K562 treated with DMSO at 1 percent for 4 hours (cell line): ENCODE measurements around the gene MCMBP. TPM values are rescaled to one million over a fixed set of nuclear protein-coding genes. Genes with fewer than 3 reads are reported as not detected.

ENCODE experiments used
- total RNA-seq: library from RNA; unstranded; fragments of 300-600 nt; gene quantifications from 2 replicates; pipeline ENCODE4 v1.2.3, GENCODE V29; 2022; ENCODE audit not compliant: insufficient read depth

Gene MCMBP
- 33.3 and 33.4 TPM in 2 replicates for total RNA-seq

DNA sequence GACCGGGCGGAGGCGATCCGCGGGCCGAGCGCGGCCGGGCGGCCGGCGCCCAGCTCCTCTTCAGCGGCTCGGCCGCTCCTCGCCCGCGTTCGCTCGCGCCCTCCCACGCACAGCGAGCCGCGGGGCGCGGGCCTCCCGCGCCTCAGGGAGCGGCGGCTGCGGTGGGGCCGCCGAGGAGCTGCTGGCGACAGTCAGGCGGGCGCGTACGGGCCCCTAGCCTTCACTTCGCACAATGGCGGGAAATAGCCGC, at the start of gene MCMBP:
MCMBP (minus strand) TSS at position 234 of the 250 bp plus-strand sequence. CDS start 259 bp downstream, outside the sequence.

DNA sequence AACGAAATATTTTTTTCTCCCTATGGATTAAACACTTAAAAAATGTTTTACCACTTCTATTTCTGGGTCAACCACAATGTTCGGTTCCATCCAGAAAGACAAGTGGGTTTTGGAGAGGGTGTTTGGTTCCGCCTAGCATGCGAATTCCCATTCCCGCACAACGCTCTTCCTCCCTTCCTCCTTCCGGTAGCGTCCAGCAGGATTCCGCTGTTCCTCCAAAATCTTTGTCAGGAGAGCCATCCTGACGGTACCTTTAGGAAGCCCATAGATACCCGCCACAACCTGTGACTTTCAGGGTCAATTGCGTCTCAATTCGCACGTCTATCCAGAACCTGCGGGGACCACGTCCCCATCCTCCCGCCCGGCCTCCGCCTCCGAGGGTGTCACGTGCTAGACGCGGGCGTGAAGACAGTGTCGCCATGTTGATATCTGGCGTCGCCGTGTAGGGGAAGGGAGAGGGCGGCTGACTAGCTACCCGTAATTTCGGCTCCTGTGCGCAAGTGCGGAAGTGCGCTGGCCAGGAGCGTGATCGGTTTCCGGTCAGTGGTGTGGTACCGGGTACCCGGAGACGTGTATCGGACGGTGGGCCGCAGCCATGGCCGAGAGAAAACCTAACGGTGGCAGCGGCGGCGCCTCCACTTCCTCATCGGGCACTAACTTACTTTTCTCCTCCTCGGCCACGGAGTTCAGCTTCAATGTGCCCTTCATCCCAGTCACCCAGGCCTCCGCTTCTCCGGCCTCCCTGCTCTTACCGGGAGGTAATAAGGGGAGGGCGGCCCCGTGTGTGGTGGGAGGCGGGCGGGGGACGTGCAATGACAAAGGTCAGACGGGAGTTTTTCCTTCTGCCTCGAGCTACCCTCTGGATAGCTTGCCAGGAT, 19.8 kb upstream of the MCMBP start, which contains the start of gene SEC23IP:
SEC23IP (plus strand) TSS at position 543 of the 878 bp plus-strand sequence; CDS start at position 596, 53 bp downstream.

Other genes with a start within 250 kb of the MCMBP start
- gene BAG3, start 221.5 kb downstream of the MCMBP start, total RNA-seq, result 29.7 and 38.4 TPM in 2 replicates
- gene INPP5F, start 146.8 kb downstream of the MCMBP start, total RNA-seq, result 3.5 and 4.1 TPM in 2 replicates
- 8.4 and 11.4 TPM in 2 replicates for gene SEC23IP, start 19.9 kb upstream of the MCMBP start, total RNA-seq